Measurements from ENCODE around the gene SYT6. TPM values are rescaled to one million over a fixed set of nuclear protein-coding genes. Genes with fewer than 3 reads are reported as not detected.
A peak's percentile ranks its signal among the peaks of the same experiment; 100 is the strongest.

Gene SYT6
- total and polyA plus RNA-seq, 4 experiments from 2014 or later = not detected

- intact Hi-C loops (cut with micrococcal nuclease) = no loop called here
- Mint-ChIP-seq H3K4me1 (peaks cover 4 to 14% (median 8%) of the 10 kb centered on the region in 4 donors), H3K27me3 (peaks cover 8 to 9% of the 10 kb centered on the region in 2 donors), H3K9me3 (peaks cover 0 to 1% (median 0%) of the 10 kb centered on the region in 8 donors), H3K36me3 (no peaks in the 10 kb centered on the region), H3K27ac (no peak overlapping the region), H3K4me3 (no peak overlapping the region)
- DNase-seq = no peak
- H3K4me1 ChIP-seq (ENCODE audit: insufficient read depth, low read length) = no peaks in the 10 kb centered on the region
- H3K36me3 ChIP-seq (ENCODE audit: insufficient read depth, low read length) = no peaks in the 10 kb centered on the region
- no peaks in the 10 kb centered on the region for H3K9me3 ChIP-seq (ENCODE audit: control insufficient read depth in 1 of 2, low read length in 2 of 2)
- no peak overlapping the region for H3K27ac ChIP-seq (ENCODE audit: low read depth, low read length)
- POLR2A ChIA-PET (ENCODE audit: partially characterized antibody) = no interaction called here
- H3K27me3 ChIP-seq (ENCODE audit: insufficient read depth, low read length) = no peaks in the 10 kb centered on the region
- H3K4me3 ChIP-seq (ENCODE audit: low read length in 2 of 2) = no peak overlapping the region
- CTCF ChIA-PET (ENCODE audit: partially characterized antibody) = no interaction called here
These were observed 23.5 kb downstream of the SYT6 start for GRCh38 chr1:114130213-114130612.

GRCh38 chr1:114128293-114128692 lies 25.4 kb downstream of the SYT6 start:
- Histone ChIP-seq H3K4me3 (ENCODE audit: low read length in 2 of 2) (no peak overlapping the region), H3K27ac (ENCODE audit: low read depth, low read length) (no peak overlapping the region), H3K36me3 (ENCODE audit: insufficient read depth, low read length) (no peaks in the 10 kb centered on the region), H3K9me3 (ENCODE audit: control insufficient read depth in 1 of 2, low read length in 2 of 2) (no peaks in the 10 kb centered on the region), H3K27me3 (ENCODE audit: insufficient read depth, low read length) (no peaks in the 10 kb centered on the region), H3K4me1 (ENCODE audit: insufficient read depth, low read length) (no peaks in the 10 kb centered on the region)
- POLR2A ChIA-PET (ENCODE audit: partially characterized antibody) = no interaction called here
- intact Hi-C loops (cut with micrococcal nuclease) = no loop called here
- peaks cover 4 to 14% (median 8%) of the 10 kb centered on the region in 4 donors for H3K4me1 Mint-ChIP-seq
- no peak overlapping the region for H3K27ac Mint-ChIP-seq
- H3K27me3 Mint-ChIP-seq = peaks cover 4 to 7% of the 10 kb centered on the region in 2 donors
- no peak for DNase-seq
- CTCF ChIA-PET (ENCODE audit: partially characterized antibody) = no interaction called here
- H3K36me3 Mint-ChIP-seq = no peaks in the 10 kb centered on the region
- no peak overlapping the region for H3K4me3 Mint-ChIP-seq
- H3K9me3 Mint-ChIP-seq = peaks cover 0 to 1% (median 0%) of the 10 kb centered on the region in 8 donors

DNA sequence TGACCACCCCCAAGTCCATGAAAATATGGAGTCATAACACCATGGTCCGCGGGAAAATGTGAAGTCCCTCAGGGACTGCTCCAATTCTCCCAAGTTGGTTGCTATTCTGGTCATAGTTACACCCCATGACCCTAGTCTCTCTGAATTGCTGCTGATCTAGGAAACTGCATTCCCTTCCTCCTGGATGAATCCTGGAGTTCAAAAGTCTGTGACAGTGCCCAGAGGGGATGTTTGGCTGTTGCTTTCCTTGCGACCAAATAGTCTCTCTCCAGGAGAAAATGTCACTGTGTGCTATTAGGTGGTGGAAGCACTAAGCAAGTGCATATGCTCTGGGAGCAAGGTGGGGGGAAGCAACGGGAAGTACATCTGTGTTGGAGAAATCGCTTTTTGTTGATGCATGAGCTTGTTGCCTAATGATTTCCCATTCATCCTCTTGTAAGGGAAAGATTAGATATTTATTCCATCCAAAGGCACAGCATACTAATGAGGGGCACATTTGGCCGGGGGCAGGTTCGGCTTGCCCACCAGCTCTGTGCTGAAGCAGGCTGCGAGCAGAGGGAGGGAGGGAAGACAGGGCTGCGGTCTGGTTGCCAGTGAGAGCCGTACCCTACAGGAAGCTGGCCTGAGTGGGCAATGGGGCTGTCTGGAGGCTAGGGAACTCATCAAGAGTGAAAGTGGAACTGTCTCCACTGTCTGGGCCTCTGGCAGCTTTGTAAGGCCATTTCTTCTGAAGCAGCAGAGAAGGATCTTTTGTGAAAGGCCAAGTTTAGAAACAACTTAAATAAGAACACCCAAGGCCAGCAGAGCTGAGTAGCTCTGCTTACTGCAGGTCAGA lies 27.2 kb downstream of the SYT6 start:
- H3K4me1 ChIP-seq (ENCODE audit: insufficient read depth, low read length) = no peaks in the 10 kb centered on the region
- no peak overlapping the region for H3K4me3 ChIP-seq (ENCODE audit: low read length in 2 of 2)
- Mint-ChIP-seq H3K27me3 (peaks cover 2 to 3% of the 10 kb centered on the region in 2 donors), H3K36me3 (no peaks in the 10 kb centered on the region), H3K4me1 (peaks cover 4 to 14% (median 8%) of the 10 kb centered on the region in 4 donors), H3K4me3 (no peak overlapping the region), H3K27ac (peak overlapping the region in 1 of 7 donors; percentile 73), H3K9me3 (peaks cover 0 to 1% (median 0%) of the 10 kb centered on the region in 8 donors)
- ChIA-PET CTCF (ENCODE audit: partially characterized antibody) (no interaction called here), POLR2A (ENCODE audit: partially characterized antibody) (no interaction called here)
- intact Hi-C loops (cut with micrococcal nuclease) = no loop called here
- H3K9me3 ChIP-seq (ENCODE audit: control insufficient read depth in 1 of 2, low read length in 2 of 2) = no peaks in the 10 kb centered on the region
- DNase-seq = no peak
- H3K27ac ChIP-seq (ENCODE audit: low read depth, low read length) = no peak overlapping the region
- H3K27me3 ChIP-seq (ENCODE audit: insufficient read depth, low read length) = no peaks in the 10 kb centered on the region
- H3K36me3 ChIP-seq (ENCODE audit: insufficient read depth, low read length) = no peaks in the 10 kb centered on the region

GRCh38 chr1:114124644-114125043 lies 29.0 kb downstream of the SYT6 start:
- Mint-ChIP-seq H3K4me1 (peaks cover 4 to 10% (median 5%) of the 10 kb centered on the region in 4 donors), H3K4me3 (no peak overlapping the region), H3K27me3 (no peaks in the 10 kb centered on the region), H3K9me3 (peaks cover 0 to 1% (median 0%) of the 10 kb centered on the region in 8 donors), H3K27ac (no peak overlapping the region), H3K36me3 (no peaks in the 10 kb centered on the region)
- H3K4me1 ChIP-seq (ENCODE audit: insufficient read depth, low read length) = no peaks in the 10 kb centered on the region
- intact Hi-C loops (cut with micrococcal nuclease) = no loop called here
- H3K9me3 ChIP-seq (ENCODE audit: control insufficient read depth in 1 of 2, low read length in 2 of 2) = no peaks in the 10 kb centered on the region
- no peak for DNase-seq
- H3K27me3 ChIP-seq (ENCODE audit: insufficient read depth, low read length) = no peaks in the 10 kb centered on the region
- H3K4me3 ChIP-seq (ENCODE audit: low read length in 2 of 2) = no peak overlapping the region
- CTCF ChIA-PET (ENCODE audit: partially characterized antibody) = no interaction called here
- POLR2A ChIA-PET (ENCODE audit: partially characterized antibody) = no interaction called here
- H3K36me3 ChIP-seq (ENCODE audit: insufficient read depth, low read length) = no peaks in the 10 kb centered on the region
- H3K27ac ChIP-seq (ENCODE audit: low read depth, low read length) = no peak overlapping the region

- Mint-ChIP-seq H3K27ac (no peak overlapping the region), H3K4me3 (no peak overlapping the region), H3K9me3 (no peaks in the 10 kb centered on the region), H3K4me1 (no peaks in the 10 kb centered on the region), H3K27me3 (no peaks in the 10 kb centered on the region), H3K36me3 (no peaks in the 10 kb centered on the region)
- no peaks in the 10 kb centered on the region for H3K27me3 ChIP-seq (ENCODE audit: insufficient read depth, low read length)
- CTCF ChIA-PET (ENCODE audit: partially characterized antibody) = no interaction called here
- POLR2A ChIA-PET (ENCODE audit: partially characterized antibody) = no interaction called here
- no peaks in the 10 kb centered on the region for H3K36me3 ChIP-seq (ENCODE audit: insufficient read depth, low read length)
- no peak overlapping the region for H3K4me3 ChIP-seq (ENCODE audit: low read length in 2 of 2)
- intact Hi-C loops (cut with micrococcal nuclease) = no loop called here
- DNase-seq = no peak
- H3K4me1 ChIP-seq (ENCODE audit: insufficient read depth, low read length) = no peaks in the 10 kb centered on the region
- H3K9me3 ChIP-seq (ENCODE audit: control insufficient read depth in 1 of 2, low read length in 2 of 2) = no peaks in the 10 kb centered on the region
- H3K27ac ChIP-seq (ENCODE audit: low read depth, low read length) = no peak overlapping the region
These were observed 30.6 kb downstream of the SYT6 start for GRCh38 chr1:114122941-114123618.

- no peaks in the 10 kb centered on the region for H3K36me3 ChIP-seq (ENCODE audit: insufficient read depth, low read length)
- no peak overlapping the region for H3K4me3 ChIP-seq (ENCODE audit: low read length in 2 of 2)
- ChIA-PET CTCF (ENCODE audit: partially characterized antibody) (no interaction called here), POLR2A (ENCODE audit: partially characterized antibody) (no interaction called here)
- Mint-ChIP-seq H3K4me3 (no peak overlapping the region), H3K36me3 (no peaks in the 10 kb centered on the region), H3K27me3 (no peaks in the 10 kb centered on the region), H3K9me3 (no peaks in the 10 kb centered on the region), H3K27ac (no peak overlapping the region), H3K4me1 (peaks cover 4 to 5% (median 4%) of the 10 kb centered on the region in 4 donors)
- DNase-seq = no peak
- intact Hi-C loops (cut with micrococcal nuclease) = no loop called here
- no peak overlapping the region for H3K27ac ChIP-seq (ENCODE audit: low read depth, low read length)
- H3K4me1 ChIP-seq (ENCODE audit: insufficient read depth, low read length) = no peaks in the 10 kb centered on the region
- H3K27me3 ChIP-seq (ENCODE audit: insufficient read depth, low read length) = no peaks in the 10 kb centered on the region
- no peaks in the 10 kb centered on the region for H3K9me3 ChIP-seq (ENCODE audit: control insufficient read depth in 1 of 2, low read length in 2 of 2)
These were observed 35.2 kb downstream of the SYT6 start for GRCh38 chr1:114118351-114118990.

DNA sequence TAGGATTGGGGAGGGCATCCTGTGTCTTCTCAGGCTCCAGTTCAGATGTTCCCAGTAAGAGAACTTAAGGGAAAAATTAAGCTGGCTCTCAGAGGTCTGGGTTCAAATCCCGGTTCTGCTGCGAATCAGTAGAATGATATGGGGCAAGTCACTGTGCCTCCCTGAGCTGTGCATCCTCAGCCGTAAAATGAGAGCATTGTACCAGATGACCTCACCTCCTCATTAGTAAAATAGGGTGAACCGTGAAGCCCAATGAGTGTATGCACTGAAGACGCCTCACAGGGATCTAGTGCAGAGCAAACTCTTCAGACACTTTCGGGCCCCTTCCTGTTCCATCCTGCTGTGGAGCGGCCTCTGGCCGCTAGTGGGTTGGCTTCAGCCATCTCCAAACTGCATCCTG lies 36.0 kb downstream of the SYT6 start:
- Histone ChIP-seq H3K4me3 (ENCODE audit: low read length in 2 of 2) (no peak overlapping the region), H3K27me3 (ENCODE audit: insufficient read depth, low read length) (no peaks in the 10 kb centered on the region), H3K9me3 (ENCODE audit: control insufficient read depth in 1 of 2, low read length in 2 of 2) (no peaks in the 10 kb centered on the region), H3K4me1 (ENCODE audit: insufficient read depth, low read length) (no peaks in the 10 kb centered on the region), H3K36me3 (ENCODE audit: insufficient read depth, low read length) (no peaks in the 10 kb centered on the region), H3K27ac (ENCODE audit: low read depth, low read length) (no peak overlapping the region)
- intact Hi-C loops (cut with micrococcal nuclease) = no loop called here
- no peaks in the 10 kb centered on the region for H3K27me3 Mint-ChIP-seq
- H3K27ac Mint-ChIP-seq = no peak overlapping the region
- H3K4me3 Mint-ChIP-seq = no peak overlapping the region
- ChIA-PET POLR2A (ENCODE audit: partially characterized antibody) (interaction anchor here (0.6 kb wide), 1 partner anchor 732 kb away, joined by 3 read pairs; no protein-coding TSS in a partner anchor), CTCF (ENCODE audit: partially characterized antibody) (no interaction called here)
- no peak for DNase-seq
- no peaks in the 10 kb centered on the region for H3K36me3 Mint-ChIP-seq
- peaks cover 5 to 10% (median 9%) of the 10 kb centered on the region in 4 donors for H3K4me1 Mint-ChIP-seq
- H3K9me3 Mint-ChIP-seq = no peaks in the 10 kb centered on the region

Data from CD4-positive, alpha-beta memory T cell (primary cell).